Tibial nerve (tissue), 4 donors: ENCODE measurements around the gene MAZ. TPM values are rescaled to one million over a fixed set of nuclear protein-coding genes. Genes with fewer than 3 reads are reported as not detected.
"Not testable (repeated sequence)": the region's sequence is repeated elsewhere in the genome, so short reads cannot be mapped to it uniquely, and the experiment has no call there.

Source experiments
- DNase-seq, 2 donors: peaks; one replicate each; pipeline ENCODE4 v3.0.0-alpha.2; 2019; ENCODE audit warnings: low spot score in 2 of 2
- H3K27ac ChIP-seq, 4 donors: fragments of 200-600 bp; sonication (generic) in 3 of 4; one replicate each; pipeline ENCODE4 v1.5.1; 2017 to 2019; ENCODE audit warnings: mild to moderate bottlenecking in 1 of 4
- H3K27me3 ChIP-seq, 2 donors: fragments of 200-600 bp; sonication (generic) in 1 of 2; one replicate each; pipeline versions ENCODE4 v1.5.1 to v1.6.0; 2017 to 2019
- H3K36me3 ChIP-seq, 3 donors: fragments of 200-600 bp; sonication (generic); one replicate each; pipeline ENCODE4 v1.5.1; 2018 to 2019
- H3K4me1 ChIP-seq, 4 donors: fragments of 200-600 bp; sonication (generic) in 3 of 4; one replicate each; pipeline ENCODE4 v1.5.1; 2017 to 2019
- H3K4me3 ChIP-seq, 4 donors: fragments of 200-600 bp; sonication (generic) in 3 of 4; one replicate each; pipeline ENCODE4 v1.5.1; 2017 to 2019; ENCODE audit warnings: mild to moderate bottlenecking in 1 of 4, moderate library complexity in 1 of 4
- H3K9me3 ChIP-seq, 4 donors: fragments of 200-600 bp; sonication (generic) in 3 of 4; one replicate each; pipeline ENCODE4 v1.5.1; 2017 to 2019
- CTCF ChIP-seq, 5 experiments: fragments of 200-600 bp in 3 of 5; fragments of 450-650 bp in 2 of 5; sonication (generic) in 3 of 5; IDR thresholded peaks; one replicate each; pipeline ENCODE4 v1.5.1; 2016 to 2019; ENCODE audit warnings: antibody characterized with exemption in 5 of 5, mild to moderate bottlenecking in 3 of 5, moderate library complexity in 2 of 5
- EP300 ChIP-seq, 2 donors: sonication (generic); formaldehyde crosslinking; IDR thresholded peaks; one replicate each; pipeline ENCODE4 v1.6.1; 2017; ENCODE audit warnings: antibody characterized with exemption in 2 of 2, mild to moderate bottlenecking in 1 of 2
- POLR2A ChIP-seq, 2 donors: fragments of 450-650 bp; IDR thresholded peaks; one replicate each; pipeline ENCODE4 v1.6.1; 2017; ENCODE audit warnings: antibody characterized with exemption in 2 of 2, mild to moderate bottlenecking in 2 of 2, moderate library complexity in 2 of 2
- WGBS, 2 donors: methylation state at CpG; one replicate each; pipeline ENCODE4 v1.1.5; 2018; 5-methylcytosine and 5-hydroxymethylcytosine counted together
- total RNA-seq, 4 donors: library from RNA; depleted of rRNA; stranded (reverse); fragments of >200 nt; gene quantifications; one replicate each; pipeline ENCODE4 v1.1.0, GENCODE V29; 2016

MAZ gene
- total RNA-seq, 4 donors from 2014 or later, result 40.0 to 75.9 (median 62.0) TPM

- whole genome bisulfite sequencing, 2 donors, result 63 to 64% methylated on average over 20 of the region's 20 CpGs
- no peak for DNase-seq
- H3K4me1 ChIP-seq, result peaks cover 0 to 32% (median 16%) of the 10 kb centered on the region in 4 donors
Observed at GRCh38 chr16:29789775-29790182, 16.6 kb upstream of the MAZ start.

DNA sequence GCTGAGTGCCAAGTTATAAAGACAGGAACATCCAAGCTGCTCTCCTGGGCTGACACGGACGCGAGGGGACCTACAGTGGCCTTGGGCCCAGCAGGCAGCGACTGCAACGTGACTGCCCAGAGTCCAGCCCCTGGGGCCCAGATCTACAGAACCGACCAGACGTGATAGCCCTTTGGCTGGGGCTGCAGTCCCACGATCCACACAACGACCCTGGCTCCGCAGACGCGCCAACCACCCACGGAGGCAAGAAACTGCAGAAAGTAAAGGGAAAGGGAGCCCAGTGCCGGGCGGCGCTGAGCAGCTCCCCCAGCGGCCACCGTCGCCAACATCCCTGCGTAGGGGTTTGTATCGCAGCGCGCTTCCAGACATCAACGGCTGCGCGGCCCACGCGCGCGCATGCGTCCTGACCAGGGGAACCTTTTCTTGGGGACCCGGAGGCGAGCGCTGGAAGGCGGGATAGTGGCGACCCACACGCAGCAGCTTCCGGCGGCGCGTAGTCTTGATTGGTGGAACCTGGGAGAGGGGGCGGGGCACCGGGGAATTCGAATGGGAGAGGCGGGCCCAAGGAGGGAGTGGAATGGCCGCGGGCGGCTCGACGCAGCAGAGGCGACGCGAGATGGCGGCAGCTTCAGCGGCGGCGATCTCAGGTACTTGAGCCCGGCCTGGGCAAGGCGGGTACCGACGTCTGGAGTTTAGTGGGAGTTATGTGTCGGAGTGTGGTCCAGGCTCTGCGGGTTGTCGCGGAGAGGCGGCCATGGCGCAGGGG is 16.0 kb upstream of the MAZ start, which contains the start of gene KIF22:
KIF22 (plus strand) TSS at position 569 of the 766 bp plus-strand sequence; CDS start at position 578, 9 bp downstream.
- H3K4me1 ChIP-seq, result peaks cover 0 to 26% (median 13%) of the 10 kb centered on the region in 4 donors
- WGBS, 2 donors, result 1% methylated on average over 49 to 67 of the region's 67 CpGs
- peak within 1 kb of the TSS; percentile 61 to 89 (median 86) for H3K27ac ChIP-seq
- no peaks in the 10 kb centered on the region for H3K9me3 ChIP-seq
- DNase-seq, result peak; percentile 99
- no peaks in the 10 kb centered on the region for H3K27me3 ChIP-seq
- H3K36me3 ChIP-seq, result no peaks in the 10 kb centered on the region
- TF ChIP-seq POLR2A (IDR thresholded peaks at IDR 0.05), result peak; percentile 74 to 83
- TF ChIP-seq EP300 (IDR thresholded peaks at IDR 0.05), result peak; percentile 92 to 98
- TF ChIP-seq CTCF (IDR thresholded peaks at IDR 0.05), result peak; percentile 77 to 94 (median 92)
- H3K4me3 ChIP-seq, result peak within 1 kb of the TSS; percentile 61 to 84 (median 66)

More at GRCh38 chr16:29789775-29790182, 16.6 kb upstream of the MAZ start:
- Histone ChIP-seq H3K36me3 (no peaks in the 10 kb centered on the region), H3K4me3 (peak overlapping the region; percentile 49 to 84 (median 66)), H3K27me3 (no peaks in the 10 kb centered on the region), H3K9me3 (no peaks in the 10 kb centered on the region), H3K27ac (peak overlapping the region; percentile 61 to 89 (median 86))
- TF ChIP-seq POLR2A (IDR thresholded peaks at IDR 0.05) (no peak), EP300 (IDR thresholded peaks at IDR 0.05) (no peak), CTCF (IDR thresholded peaks at IDR 0.05) (no peak)

DNA sequence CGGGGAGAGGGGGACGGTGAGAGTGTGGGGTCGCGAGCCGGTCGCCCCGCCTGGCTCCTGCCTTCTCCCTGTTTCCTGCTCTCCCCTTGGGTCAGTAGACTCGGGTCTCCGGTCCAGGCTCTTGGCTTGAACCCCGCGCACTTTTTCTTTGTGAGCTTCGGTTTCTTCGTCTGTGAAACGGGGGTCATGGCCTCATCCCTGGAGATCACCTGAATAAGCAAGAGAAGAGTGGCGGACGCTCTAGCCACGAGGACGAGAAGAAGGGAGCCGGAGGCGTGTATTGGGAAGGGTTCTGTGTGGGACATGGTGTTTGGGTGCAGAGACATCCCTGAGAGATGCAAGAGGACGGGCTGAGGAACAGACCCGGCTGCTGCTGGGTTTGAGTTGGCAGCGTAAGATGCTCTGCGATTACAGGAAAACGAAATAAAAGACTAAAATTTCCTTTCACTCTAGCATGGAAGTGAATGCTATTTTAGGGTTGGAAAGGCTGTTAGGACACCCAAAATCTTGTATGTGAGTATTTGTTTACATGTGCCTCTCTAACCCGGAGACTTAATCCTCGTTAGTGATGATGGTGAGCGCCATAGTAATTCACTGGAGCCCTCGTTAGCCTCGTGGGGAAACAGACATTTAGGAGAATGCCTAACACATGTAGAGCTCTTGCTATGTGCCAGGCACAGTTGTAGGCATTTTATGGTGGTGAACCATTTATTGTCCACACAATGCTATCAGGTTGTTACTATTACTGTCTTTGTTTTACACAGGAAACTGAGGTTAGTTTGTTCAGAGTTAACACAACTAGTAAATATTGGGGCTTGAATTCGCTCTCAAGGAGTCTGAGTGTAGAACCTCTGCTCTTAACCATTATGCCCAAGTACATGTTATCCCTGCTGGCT is 15.1 kb upstream of the MAZ start:
- H3K36me3 ChIP-seq, result no peaks in the 10 kb centered on the region
- H3K9me3 ChIP-seq, result no peaks in the 10 kb centered on the region
- DNase-seq, result no peak
- WGBS, 2 donors, result 1 to 3% methylated on average over 30 to 31 of the region's 31 CpGs
- no peaks in the 10 kb centered on the region for H3K27me3 ChIP-seq
- no peak for TF ChIP-seq CTCF (IDR thresholded peaks at IDR 0.05)
- TF ChIP-seq EP300 (IDR thresholded peaks at IDR 0.05), result no peak
- TF ChIP-seq POLR2A (IDR thresholded peaks at IDR 0.05), result no peak
- peak overlapping the region in 2 of 4 donors; percentile 85 to 89 for H3K27ac ChIP-seq
- H3K4me3 ChIP-seq, result peak overlapping the region; percentile 61 to 84 (median 66)
- H3K4me1 ChIP-seq, result peaks cover 0 to 22% (median 12%) of the 10 kb centered on the region in 4 donors

DNA sequence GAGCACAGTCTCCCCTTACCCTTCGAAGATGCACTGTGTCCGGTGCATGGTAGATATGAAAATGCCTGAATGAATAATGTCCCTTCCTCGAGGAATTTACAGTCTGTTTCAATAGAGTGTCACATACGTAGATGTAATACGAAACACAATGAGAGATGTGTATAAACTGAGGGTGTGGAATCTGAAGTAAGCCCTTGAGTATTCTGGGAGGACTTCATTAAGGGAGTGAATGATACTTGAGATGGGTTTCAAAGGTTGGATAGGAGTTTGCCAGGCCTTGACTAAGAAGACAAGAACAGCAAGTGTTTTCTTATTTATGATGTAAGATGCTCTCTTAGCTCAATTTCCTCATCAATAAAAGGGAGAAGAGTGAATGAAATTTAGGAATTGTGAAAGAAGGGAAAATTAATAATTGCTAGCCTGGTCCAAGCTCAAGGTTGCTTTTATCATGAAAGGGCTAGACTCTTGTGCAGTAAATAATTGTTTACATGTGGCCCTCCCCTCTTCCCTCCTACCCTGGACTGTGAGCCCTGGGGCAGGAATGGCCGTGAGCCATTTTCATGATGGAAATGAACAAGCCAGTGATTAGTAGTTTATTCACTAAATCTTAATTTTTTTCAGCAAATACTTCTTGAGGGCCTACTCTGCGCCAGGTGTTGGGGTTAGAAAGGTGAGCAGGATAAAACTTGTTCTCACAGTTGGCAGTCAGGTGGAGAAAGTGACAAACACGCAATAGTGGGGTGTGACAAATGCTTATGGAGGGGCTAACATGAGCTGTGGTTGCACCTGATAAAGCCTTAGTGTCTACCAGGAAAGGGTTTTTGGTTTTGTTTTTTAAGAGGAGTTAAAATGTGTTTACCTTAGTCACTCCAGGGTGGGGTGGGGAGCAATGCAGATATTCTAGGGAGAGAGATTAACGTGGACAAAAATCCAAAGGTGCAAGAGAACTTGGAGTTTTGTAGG is 14.2 kb upstream of the MAZ start:
- WGBS, 2 donors, result 67 to 68% methylated on average over 9 of the region's 9 CpGs

GRCh38 chr16:29793153-29793552 is 13.2 kb upstream of the MAZ start:
- WGBS, 2 donors, result 84 to 88% methylated on average over 18 of the region's 18 CpGs

More for the DNA sequence above, 14.2 kb upstream of the MAZ start:
- Histone ChIP-seq H3K27ac (no peak overlapping the region), H3K27me3 (no peaks in the 10 kb centered on the region), H3K9me3 (no peaks in the 10 kb centered on the region), H3K4me1 (peaks cover 0 to 22% (median 12%) of the 10 kb centered on the region in 4 donors), H3K4me3 (no peak overlapping the region), H3K36me3 (peaks cover 0 to 5% (median 0%) of the 10 kb centered on the region in 3 donors)
- no peak for DNase-seq
- TF ChIP-seq CTCF (IDR thresholded peaks at IDR 0.05) (no peak), EP300 (IDR thresholded peaks at IDR 0.05) (no peak), POLR2A (IDR thresholded peaks at IDR 0.05) (no peak)

More at GRCh38 chr16:29793153-29793552, 13.2 kb upstream of the MAZ start:
- not testable (repeated sequence) for H3K9me3 ChIP-seq, H3K4me3 ChIP-seq, H3K27ac ChIP-seq, H3K27me3 ChIP-seq, DNase-seq
- Histone ChIP-seq H3K36me3 (peaks cover 0 to 16% (median 5%) of the 10 kb centered on the region in 3 donors), H3K4me1 (peaks cover 0 to 22% (median 12%) of the 10 kb centered on the region in 4 donors)
